ENCODE results near the gene LKAAEAR1.

Gene LKAAEAR1

GRCh38 chr20:64110411-64111068, 26.3 kb upstream of the LKAAEAR1 start:
- DNase-seq (ENCODE audit: low read depth) = no peak

- no peak for DNase-seq (ENCODE audit: low read depth)
These were observed 25.7 kb upstream of the LKAAEAR1 start for GRCh38 chr20:64109831-64110391.

GRCh38 chr20:64108731-64109681, 24.8 kb upstream of the LKAAEAR1 start:
- DNase-seq (ENCODE audit: low read depth) = no peak

GRCh38 chr20:64107736-64108457, 23.7 kb upstream of the LKAAEAR1 start:
- no peak for DNase-seq (ENCODE audit: low read depth)

- no peak for DNase-seq (ENCODE audit: low read depth)
These were observed 23.0 kb upstream of the LKAAEAR1 start, which contains the start of gene NPBWR2 for GRCh38 chr20:64106981-64107735. TSS of gene NPBWR2 (minus strand) at chr20:64107565. CDS start at chr20:64106831, 734 bp downstream.

- DNase-seq (ENCODE audit: low read depth) = no peak
These were observed 22.3 kb upstream of the LKAAEAR1 start for GRCh38 chr20:64106435-64106961.

- DNase-seq (ENCODE audit: low read depth) = no peak
These were observed 21.7 kb upstream of the LKAAEAR1 start for GRCh38 chr20:64105846-64106434.

GRCh38 chr20:64104667-64105451, 20.7 kb upstream of the LKAAEAR1 start:
- no peak for DNase-seq (ENCODE audit: low read depth)

GRCh38 chr20:64103871-64104666, 19.9 kb upstream of the LKAAEAR1 start:
- DNase-seq (ENCODE audit: low read depth) = no peak

- no peak for DNase-seq (ENCODE audit: low read depth)
These were observed 18.6 kb upstream of the LKAAEAR1 start for GRCh38 chr20:64102647-64103354.

- DNase-seq (ENCODE audit: low read depth) = peak; percentile 68
These were observed 17.8 kb upstream of the LKAAEAR1 start for GRCh38 chr20:64101731-64102621.

- DNase-seq (ENCODE audit: low read depth) = no peak
These were observed 16.9 kb upstream of the LKAAEAR1 start for GRCh38 chr20:64100946-64101688.

- DNase-seq (ENCODE audit: low read depth) = no peak
These were observed 16.3 kb upstream of the LKAAEAR1 start for GRCh38 chr20:64100566-64100888.

- DNase-seq (ENCODE audit: low read depth) = no peak
These were observed 15.8 kb upstream of the LKAAEAR1 start for GRCh38 chr20:64099880-64100565.

- DNase-seq (ENCODE audit: low read depth) = no peak
These were observed 15.0 kb upstream of the LKAAEAR1 start for GRCh38 chr20:64099086-64099786.
